HG02852 (cell line): Measurements from ENCODE around the gene SAMD14.
"Not testable (repeated sequence)": the region's sequence is repeated elsewhere in the genome, so short reads cannot be mapped to it uniquely, and the experiment has no call there.

Experiments used
- ATAC-seq: cut with Tn5 transposase; IDR thresholded peaks from one replicate; pipeline ENCODE4 v1.9.1; 2021; ENCODE audit warnings: mild to moderate bottlenecking, moderate library complexity; ENCODE audit not compliant: unreplicated experiment

The SAMD14 gene

GRCh38 chr17:50079334-50080095, 50.4 kb downstream of the SAMD14 start:
- ATAC-seq, result no peak

DNA sequence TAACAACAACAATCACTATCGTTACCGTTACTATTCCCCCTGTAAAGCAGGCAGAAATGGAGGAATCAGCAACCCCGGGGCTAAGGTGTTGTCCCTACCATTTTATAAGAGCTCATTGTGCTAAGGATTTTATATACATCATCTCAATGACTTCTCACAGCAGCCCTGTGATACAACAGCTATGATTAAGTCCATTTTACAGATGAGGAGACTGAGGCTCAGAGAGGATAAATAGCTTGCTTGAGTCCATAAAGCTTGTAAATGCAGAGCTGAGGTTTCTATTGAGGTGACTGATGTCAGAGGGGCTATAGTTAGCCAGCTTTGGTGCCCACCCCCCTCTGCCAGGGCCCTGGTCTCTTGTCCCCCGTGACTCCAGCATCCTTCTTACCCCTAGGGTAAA, 51.5 kb downstream of the SAMD14 start:
- ATAC-seq, result no peak

GRCh38 chr17:50076591-50077235, 53.2 kb downstream of the SAMD14 start:
- no peak for ATAC-seq

DNA sequence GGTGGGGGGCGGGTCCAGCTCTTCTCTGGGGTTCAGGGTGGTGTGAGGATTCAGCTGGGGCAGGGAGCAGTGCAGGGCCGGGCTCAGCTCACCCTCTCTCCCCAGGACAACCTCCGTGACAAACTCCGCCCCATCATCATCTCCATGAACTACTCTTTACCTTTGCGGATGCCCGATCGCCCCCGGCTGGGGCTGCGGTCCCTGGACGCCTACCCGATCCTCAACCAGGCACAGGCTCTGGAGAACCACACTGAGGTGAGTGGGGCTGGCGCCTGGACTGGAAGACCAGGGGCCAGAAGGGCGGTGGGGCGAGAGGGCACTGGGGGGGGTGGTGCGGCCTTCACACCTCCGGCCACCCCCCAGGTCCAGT, 53.8 kb downstream of the SAMD14 start:
- no peak for ATAC-seq

- no peak for ATAC-seq
These were observed 54.4 kb downstream of the SAMD14 start for GRCh38 chr17:50075446-50076032.

- ATAC-seq, result no peak
These were observed 55.7 kb downstream of the SAMD14 start for GRCh38 chr17:50074227-50074626.

DNA sequence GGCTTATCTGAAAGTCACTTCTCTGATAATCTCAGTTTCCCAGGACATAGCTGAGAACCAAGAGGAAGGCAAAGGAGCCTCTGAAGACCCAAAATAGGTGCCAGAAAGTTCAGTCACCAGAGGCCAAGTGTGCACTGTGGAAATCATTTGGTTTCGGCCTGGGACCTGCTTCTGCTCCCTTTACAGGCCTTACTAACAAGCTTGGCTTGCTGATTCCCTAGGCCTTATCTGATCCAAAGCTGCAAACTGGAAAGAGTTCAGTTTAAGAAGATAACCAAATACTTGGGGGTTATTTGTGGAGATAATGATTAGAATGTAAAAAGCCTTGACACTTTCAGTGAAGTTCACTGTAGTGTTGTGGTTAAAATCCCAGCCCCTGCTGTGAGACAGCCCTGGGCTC, 57.0 kb downstream of the SAMD14 start:
- no peak for ATAC-seq

- no peak for ATAC-seq
These were observed 57.8 kb downstream of the SAMD14 start for GRCh38 chr17:50072130-50072529.

- ATAC-seq, result no peak
These were observed 58.3 kb downstream of the SAMD14 start for GRCh38 chr17:50071692-50072091.

- no peak for ATAC-seq
These were observed 58.9 kb downstream of the SAMD14 start for GRCh38 chr17:50070908-50071680.

DNA sequence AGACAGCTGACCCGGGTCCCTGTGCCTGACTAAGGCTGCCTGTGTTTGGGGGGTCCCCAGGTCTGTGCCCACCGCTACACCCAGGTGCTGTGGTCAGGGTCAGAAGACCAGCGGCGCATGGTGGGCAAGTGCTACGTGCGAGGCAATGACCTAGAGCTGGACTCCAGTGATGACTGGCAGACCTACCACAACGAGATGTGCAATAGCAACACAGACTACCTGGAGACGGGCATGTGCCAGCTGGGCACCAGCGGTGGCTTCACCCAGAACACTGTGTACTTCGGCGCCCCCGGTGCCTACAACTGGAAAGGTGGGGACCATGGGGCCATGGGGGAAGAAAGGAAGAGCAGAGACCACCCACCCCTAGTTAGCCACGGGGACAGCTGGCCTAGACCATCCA, 62.0 kb downstream of the SAMD14 start:
- ATAC-seq, result no peak

GRCh38 chr17:50066995-50067394, 63.0 kb downstream of the SAMD14 start:
- no peak for ATAC-seq

- ATAC-seq, result no peak
These were observed 64.9 kb downstream of the SAMD14 start for GRCh38 chr17:50065056-50065455.

- ATAC-seq, result no peak
These were observed 65.5 kb downstream of the SAMD14 start for GRCh38 chr17:50064253-50065001.

GRCh38 chr17:50063561-50064252, 66.3 kb downstream of the SAMD14 start:
- no peak for ATAC-seq

GRCh38 chr17:50062293-50063243, 67.4 kb downstream of the SAMD14 start:
- no peak for ATAC-seq

- ATAC-seq, result not testable (repeated sequence)
These were observed 68.3 kb downstream of the SAMD14 start for GRCh38 chr17:50061713-50062045.

- no peak for ATAC-seq
These were observed 68.8 kb downstream of the SAMD14 start for GRCh38 chr17:50060951-50061712.
